ENCODE measurements around the gene TMEM184A. TPM values are rescaled to one million over a fixed set of nuclear protein-coding genes. Genes with fewer than 3 reads are reported as not detected.

The TMEM184A gene
- total and polyA plus RNA-seq, 5 donors from 2014 or later, result 0.25 TPM; not detected in 4

DNA sequence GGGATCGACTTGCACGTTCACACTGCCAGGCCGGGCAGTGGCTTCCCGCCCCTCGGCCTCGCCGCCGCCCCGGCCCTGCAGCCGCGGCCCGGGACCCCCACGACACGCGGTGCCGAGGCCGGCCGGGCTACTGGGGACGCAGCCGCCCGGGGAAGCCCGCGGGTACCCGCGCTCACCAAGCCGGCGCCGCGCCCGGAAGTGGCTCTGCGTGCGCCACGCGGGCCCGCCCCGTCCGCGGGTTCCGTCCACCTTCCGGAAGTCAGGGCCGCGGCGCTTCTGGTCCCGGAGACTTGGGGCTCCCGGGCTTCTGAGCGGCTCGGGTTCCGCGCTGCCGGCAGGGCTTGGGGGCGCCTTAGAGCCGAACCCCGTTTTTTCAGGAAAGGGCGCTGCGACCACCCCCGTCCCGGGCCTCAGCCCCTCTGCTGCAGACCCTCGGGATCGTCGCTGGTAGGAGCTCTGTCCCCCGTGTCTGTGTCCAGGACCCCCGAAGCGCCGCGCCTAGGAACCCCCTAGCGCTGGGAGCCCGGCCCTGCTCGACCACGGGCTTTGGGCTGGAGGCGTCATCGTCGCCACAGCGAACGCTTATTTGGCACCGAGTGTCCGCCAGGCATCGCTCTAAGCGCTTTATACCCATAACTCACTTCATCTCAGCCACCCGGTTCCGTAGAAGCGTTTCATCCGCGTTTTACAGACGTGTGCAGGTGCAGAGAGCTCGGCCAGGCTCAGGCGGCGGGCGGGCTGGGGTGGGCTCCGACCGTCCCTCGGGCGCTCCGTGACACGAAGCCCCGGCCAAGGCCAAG, 14.0 kb upstream of the TMEM184A start, which contains the start of gene PSMG3:
PSMG3 (minus strand) TSS at position 200 of the 800 bp plus-strand sequence. CDS start 693 bp downstream, outside the sequence.
- Mint-ChIP-seq H3K4me3 (peak within 1 kb of the TSS; percentile 88 to 95 (median 92)), H3K27me3 (no peaks in the 10 kb centered on the region), H3K9me3 (no peaks in the 10 kb centered on the region), H3K36me3 (peaks cover 3% of the 10 kb centered on the region), H3K27ac (peak within 1 kb of the TSS; percentile 85 to 90 (median 86)), H3K4me1 (peaks cover 6 to 37% (median 13%) of the 10 kb centered on the region in 4 donors)
- peak within 1 kb of the TSS; percentile 79 for H3K27ac ChIP-seq (ENCODE audit: insufficient read depth, low read length, poor library complexity, severe bottlenecking)
- H3K4me3 ChIP-seq (ENCODE audit: low read depth, low read length), result peak within 1 kb of the TSS; percentile 66
- no peaks in the 10 kb centered on the region for H3K27me3 ChIP-seq (ENCODE audit: control insufficient read depth, insufficient read depth, low read length)
- peak; percentile 75 to 95 (median 85) for DNase-seq
- H3K36me3 ChIP-seq (ENCODE audit: control insufficient read depth, insufficient read depth, low read length), result peaks cover 13% of the 10 kb centered on the region
- H3K4me1 ChIP-seq (ENCODE audit: control insufficient read depth, insufficient read depth, low read length, poor library complexity, severe bottlenecking), result peaks cover 26% of the 10 kb centered on the region
- peak; percentile 94 to 96 for ATAC-seq (ENCODE audit: low read depth in 2 of 2)
- no peaks in the 10 kb centered on the region for H3K9me3 ChIP-seq (ENCODE audit: control insufficient read depth in 2 of 2, low read length in 2 of 2)

DNA sequence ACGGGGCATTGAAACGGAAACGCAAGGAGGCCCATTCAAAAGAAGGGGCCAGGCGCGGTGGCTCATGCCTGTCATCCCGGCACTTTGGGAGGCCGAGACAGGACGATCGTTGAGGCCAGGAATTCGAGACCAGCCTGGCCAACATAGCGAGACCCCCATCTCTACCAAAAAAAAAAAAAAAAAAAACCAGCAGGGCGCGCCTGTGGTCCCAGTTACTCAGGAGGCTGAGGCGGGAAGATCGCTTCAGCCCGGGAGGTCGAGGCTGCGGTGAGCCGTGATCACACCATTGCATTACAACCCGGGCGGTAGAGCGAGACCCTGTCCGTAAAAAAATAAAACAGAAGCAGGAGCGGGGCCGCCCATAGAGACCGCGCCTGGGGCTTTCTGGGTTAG, 13.4 kb upstream of the TMEM184A start:
- Histone ChIP-seq H3K4me3 (ENCODE audit: low read depth, low read length) (peak overlapping the region; percentile 48), H3K9me3 (ENCODE audit: control insufficient read depth in 2 of 2, low read length in 2 of 2) (no peaks in the 10 kb centered on the region), H3K36me3 (ENCODE audit: control insufficient read depth, insufficient read depth, low read length) (peaks cover 13% of the 10 kb centered on the region), H3K4me1 (ENCODE audit: control insufficient read depth, insufficient read depth, low read length, poor library complexity, severe bottlenecking) (peaks cover 26% of the 10 kb centered on the region), H3K27ac (ENCODE audit: insufficient read depth, low read length, poor library complexity, severe bottlenecking) (peak overlapping the region; percentile 79), H3K27me3 (ENCODE audit: control insufficient read depth, insufficient read depth, low read length) (no peaks in the 10 kb centered on the region)
- DNase-seq (no peak), ATAC-seq (ENCODE audit: low read depth in 2 of 2) (no peak)
- no peaks in the 10 kb centered on the region for H3K27me3 Mint-ChIP-seq
- peak overlapping the region; percentile 84 to 95 (median 92) for H3K4me3 Mint-ChIP-seq
- peaks cover 6 to 37% (median 13%) of the 10 kb centered on the region in 4 donors for H3K4me1 Mint-ChIP-seq
- peaks cover 3% of the 10 kb centered on the region for H3K36me3 Mint-ChIP-seq
- H3K27ac Mint-ChIP-seq, result peak overlapping the region; percentile 77 to 85 (median 85)
- no peaks in the 10 kb centered on the region for H3K9me3 Mint-ChIP-seq

DNA sequence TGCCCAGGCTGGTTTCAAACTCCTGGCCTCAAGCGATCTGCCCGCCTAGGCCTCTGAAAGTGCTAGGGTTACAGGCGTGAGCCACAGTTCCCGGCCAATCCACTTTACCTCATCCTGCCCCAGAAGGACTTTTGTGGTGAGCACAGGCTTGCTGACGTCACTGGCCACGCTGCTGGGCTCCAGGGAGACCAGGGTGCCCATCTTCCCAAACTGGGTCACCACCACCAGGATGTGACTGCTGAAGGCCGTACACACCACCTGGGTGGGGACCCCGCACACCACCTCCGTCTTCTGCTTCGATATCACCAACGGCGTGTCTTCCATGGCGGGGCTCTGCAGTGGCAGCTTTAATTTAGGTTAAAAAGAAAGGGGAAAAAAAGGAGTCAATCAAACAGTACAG, 13.0 kb upstream of the TMEM184A start:
- Histone ChIP-seq H3K9me3 (ENCODE audit: control insufficient read depth in 2 of 2, low read length in 2 of 2) (no peaks in the 10 kb centered on the region), H3K4me3 (ENCODE audit: low read depth, low read length) (peak overlapping the region; percentile 48), H3K27me3 (ENCODE audit: control insufficient read depth, insufficient read depth, low read length) (no peaks in the 10 kb centered on the region), H3K4me1 (ENCODE audit: control insufficient read depth, insufficient read depth, low read length, poor library complexity, severe bottlenecking) (peaks cover 26% of the 10 kb centered on the region), H3K27ac (ENCODE audit: insufficient read depth, low read length, poor library complexity, severe bottlenecking) (peak overlapping the region; percentile 79), H3K36me3 (ENCODE audit: control insufficient read depth, insufficient read depth, low read length) (peaks cover 13% of the 10 kb centered on the region)
- no peaks in the 10 kb centered on the region for H3K9me3 Mint-ChIP-seq
- H3K36me3 Mint-ChIP-seq, result peaks cover 3% of the 10 kb centered on the region
- peak overlapping the region; percentile 84 to 95 (median 92) for H3K4me3 Mint-ChIP-seq
- H3K4me1 Mint-ChIP-seq, result peaks cover 6 to 37% (median 13%) of the 10 kb centered on the region in 4 donors
- DNase-seq (peak in 1 of 3 donors; percentile 13), ATAC-seq (ENCODE audit: low read depth in 2 of 2) (no peak)
- H3K27me3 Mint-ChIP-seq, result no peaks in the 10 kb centered on the region
- H3K27ac Mint-ChIP-seq, result peak overlapping the region; percentile 85

DNA sequence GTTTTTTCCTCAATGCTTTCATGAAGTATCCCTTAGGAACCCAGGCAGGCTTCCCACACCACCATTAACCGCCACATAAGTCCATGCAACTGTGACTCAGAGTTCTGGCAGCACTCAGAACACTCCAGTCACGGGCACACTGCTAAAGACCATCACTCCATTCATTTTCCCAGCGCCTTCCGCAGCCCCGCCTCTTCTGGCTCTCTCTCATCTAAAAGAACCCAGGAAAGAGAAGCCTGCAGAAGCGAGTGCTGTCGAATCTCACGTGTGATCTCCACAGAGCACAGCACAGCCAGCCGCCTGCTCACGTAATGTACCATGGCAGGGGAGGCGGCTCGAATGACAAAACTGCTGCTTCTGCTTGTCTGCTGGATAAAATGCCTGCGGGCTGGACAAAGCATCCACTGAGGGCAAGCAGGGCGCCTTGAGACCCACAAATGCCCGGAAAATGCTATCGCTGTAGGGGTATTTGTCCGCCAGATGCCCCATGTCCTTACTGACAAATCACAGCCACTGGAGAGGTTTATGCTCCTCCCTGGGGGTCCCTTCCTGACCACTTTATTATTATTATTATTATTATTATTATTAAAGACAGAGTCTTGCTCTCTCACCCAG, 12.0 kb upstream of the TMEM184A start:
- ATAC-seq (ENCODE audit: low read depth in 2 of 2) (no peak), DNase-seq (no peak)
- Mint-ChIP-seq H3K9me3 (no peaks in the 10 kb centered on the region), H3K27me3 (no peaks in the 10 kb centered on the region), H3K36me3 (peaks cover 3% of the 10 kb centered on the region), H3K27ac (peak overlapping the region in 1 of 3 donors; percentile 55), H3K4me3 (peak overlapping the region; percentile 48 to 94 (median 56)), H3K4me1 (peaks cover 6 to 34% (median 13%) of the 10 kb centered on the region in 4 donors)
- H3K4me1 ChIP-seq (ENCODE audit: control insufficient read depth, insufficient read depth, low read length, poor library complexity, severe bottlenecking), result peaks cover 26% of the 10 kb centered on the region
- H3K4me3 ChIP-seq (ENCODE audit: low read depth, low read length), result no peak overlapping the region
- H3K9me3 ChIP-seq (ENCODE audit: control insufficient read depth in 2 of 2, low read length in 2 of 2), result no peaks in the 10 kb centered on the region
- H3K27ac ChIP-seq (ENCODE audit: insufficient read depth, low read length, poor library complexity, severe bottlenecking), result no peak overlapping the region
- peaks cover 13% of the 10 kb centered on the region for H3K36me3 ChIP-seq (ENCODE audit: control insufficient read depth, insufficient read depth, low read length)
- H3K27me3 ChIP-seq (ENCODE audit: control insufficient read depth, insufficient read depth, low read length), result no peaks in the 10 kb centered on the region

DNA sequence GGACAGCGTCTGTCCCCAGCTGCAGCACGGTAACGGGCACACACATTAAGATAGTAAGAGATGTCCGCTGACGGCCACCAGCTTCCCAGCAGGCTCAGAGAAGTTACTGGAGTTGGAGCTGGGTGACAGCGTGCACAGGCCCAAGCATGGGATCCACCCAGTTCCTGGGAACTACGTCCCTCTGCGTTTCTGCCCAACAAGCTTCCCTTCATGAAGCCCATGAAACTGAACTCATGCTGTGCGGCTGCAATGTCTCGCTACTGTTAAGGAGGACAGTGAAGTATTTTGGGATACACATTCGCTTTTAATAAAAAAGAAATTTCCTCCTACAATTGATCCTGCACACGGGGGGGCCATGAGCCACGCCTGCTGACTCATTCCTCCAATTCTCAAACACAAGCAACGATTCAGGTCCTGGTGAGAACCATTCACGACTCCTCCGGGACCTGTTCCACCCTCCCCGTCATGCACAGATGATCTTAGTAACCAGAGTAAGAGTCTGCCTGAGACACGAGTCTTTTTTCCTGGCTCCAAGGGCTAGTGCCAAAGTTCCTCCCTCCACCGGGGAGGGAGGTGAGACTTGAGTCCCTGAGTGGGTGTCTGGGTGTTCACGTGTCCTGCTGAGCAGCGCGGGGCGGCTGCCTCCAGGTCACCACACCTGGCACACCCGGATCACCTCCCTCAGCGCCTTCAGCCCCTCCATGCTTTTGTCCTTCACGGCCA, 11.2 kb upstream of the TMEM184A start:
- Histone ChIP-seq H3K27ac (ENCODE audit: insufficient read depth, low read length, poor library complexity, severe bottlenecking) (no peak overlapping the region), H3K4me3 (ENCODE audit: low read depth, low read length) (no peak overlapping the region), H3K36me3 (ENCODE audit: control insufficient read depth, insufficient read depth, low read length) (peaks cover 13% of the 10 kb centered on the region), H3K27me3 (ENCODE audit: control insufficient read depth, insufficient read depth, low read length) (no peaks in the 10 kb centered on the region), H3K9me3 (ENCODE audit: control insufficient read depth in 2 of 2, low read length in 2 of 2) (no peaks in the 10 kb centered on the region), H3K4me1 (ENCODE audit: control insufficient read depth, insufficient read depth, low read length, poor library complexity, severe bottlenecking) (peaks cover 26% of the 10 kb centered on the region)
- ATAC-seq (ENCODE audit: low read depth in 2 of 2), result no peak
- H3K4me3 Mint-ChIP-seq, result peak overlapping the region in 3 of 4 donors; percentile 15 to 56 (median 48)
- DNase-seq, result no peak
- H3K4me1 Mint-ChIP-seq, result peaks cover 2 to 29% (median 12%) of the 10 kb centered on the region in 4 donors
- no peaks in the 10 kb centered on the region for H3K27me3 Mint-ChIP-seq
- H3K27ac Mint-ChIP-seq, result peak overlapping the region in 2 of 3 donors; percentile 38 to 67
- peaks cover 3% of the 10 kb centered on the region for H3K36me3 Mint-ChIP-seq
- no peaks in the 10 kb centered on the region for H3K9me3 Mint-ChIP-seq

DNA sequence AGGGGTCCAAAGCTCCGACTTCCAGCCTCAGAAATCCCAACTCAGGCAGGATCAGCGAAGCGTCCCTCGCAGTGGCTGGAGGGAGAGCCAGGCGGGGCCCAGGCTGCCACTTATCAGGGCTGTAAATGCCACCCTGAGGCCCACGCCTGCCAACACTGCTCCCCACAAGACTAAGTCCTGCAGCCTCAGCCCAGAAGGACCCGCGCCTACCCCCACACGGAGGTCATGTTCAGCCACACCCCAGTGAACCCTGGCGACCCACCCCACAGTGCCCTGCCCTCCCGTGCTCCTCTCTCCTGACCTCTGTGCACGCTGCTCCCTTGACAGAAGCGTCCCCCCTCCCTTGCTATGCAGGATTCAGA, 10.7 kb upstream of the TMEM184A start:
- H3K27me3 Mint-ChIP-seq, result no peaks in the 10 kb centered on the region
- H3K4me3 Mint-ChIP-seq, result peak overlapping the region in 2 of 4 donors; percentile 38 to 56
- H3K27ac Mint-ChIP-seq, result peak overlapping the region in 1 of 3 donors; percentile 55
- Histone ChIP-seq H3K36me3 (ENCODE audit: control insufficient read depth, insufficient read depth, low read length) (peaks cover 13% of the 10 kb centered on the region), H3K27me3 (ENCODE audit: control insufficient read depth, insufficient read depth, low read length) (no peaks in the 10 kb centered on the region), H3K9me3 (ENCODE audit: control insufficient read depth in 2 of 2, low read length in 2 of 2) (no peaks in the 10 kb centered on the region), H3K4me3 (ENCODE audit: low read depth, low read length) (no peak overlapping the region), H3K4me1 (ENCODE audit: control insufficient read depth, insufficient read depth, low read length, poor library complexity, severe bottlenecking) (peaks cover 26% of the 10 kb centered on the region), H3K27ac (ENCODE audit: insufficient read depth, low read length, poor library complexity, severe bottlenecking) (no peak overlapping the region)
- H3K9me3 Mint-ChIP-seq, result no peaks in the 10 kb centered on the region
- peaks cover 0 to 24% (median 10%) of the 10 kb centered on the region in 4 donors for H3K4me1 Mint-ChIP-seq
- H3K36me3 Mint-ChIP-seq, result peaks cover 3% of the 10 kb centered on the region
- DNase-seq (no peak), ATAC-seq (ENCODE audit: low read depth in 2 of 2) (no peak)

DNA sequence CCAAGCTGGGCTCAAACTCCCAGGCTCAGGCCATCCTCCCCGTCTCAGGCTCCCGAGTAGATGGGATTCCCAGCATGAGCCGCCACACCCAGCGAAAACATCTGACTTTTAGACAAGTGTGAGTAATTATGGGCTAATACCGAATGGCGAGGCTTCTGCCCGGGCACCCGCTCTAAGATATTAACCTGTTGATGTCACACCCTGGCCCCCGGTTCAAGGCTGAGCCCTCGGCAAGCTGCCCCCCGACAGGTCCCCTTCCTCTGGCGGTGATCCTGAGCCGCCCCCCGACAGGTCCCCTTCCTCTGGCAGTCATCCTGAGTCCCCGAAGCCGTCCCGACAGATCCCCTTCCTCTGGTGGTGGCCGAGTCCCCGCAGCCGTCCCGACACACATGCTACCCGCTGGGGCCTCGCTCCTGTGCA, 8.6 kb upstream of the TMEM184A start:
- peaks cover 3% of the 10 kb centered on the region for H3K36me3 Mint-ChIP-seq
- no peak overlapping the region for H3K4me3 Mint-ChIP-seq
- no peak overlapping the region for H3K27ac Mint-ChIP-seq
- Histone ChIP-seq H3K9me3 (ENCODE audit: control insufficient read depth in 2 of 2, low read length in 2 of 2) (no peaks in the 10 kb centered on the region), H3K36me3 (ENCODE audit: control insufficient read depth, insufficient read depth, low read length) (peaks cover 13% of the 10 kb centered on the region), H3K27ac (ENCODE audit: insufficient read depth, low read length, poor library complexity, severe bottlenecking) (no peak overlapping the region), H3K27me3 (ENCODE audit: control insufficient read depth, insufficient read depth, low read length) (no peaks in the 10 kb centered on the region), H3K4me3 (ENCODE audit: low read depth, low read length) (no peak overlapping the region), H3K4me1 (ENCODE audit: control insufficient read depth, insufficient read depth, low read length, poor library complexity, severe bottlenecking) (peaks cover 11% of the 10 kb centered on the region)
- no peaks in the 10 kb centered on the region for H3K27me3 Mint-ChIP-seq
- H3K9me3 Mint-ChIP-seq, result no peaks in the 10 kb centered on the region
- no peak for ATAC-seq (ENCODE audit: low read depth in 2 of 2)
- DNase-seq, result no peak
- peaks cover 0 to 15% (median 7%) of the 10 kb centered on the region in 4 donors for H3K4me1 Mint-ChIP-seq
